Measurements from ENCODE around the gene CABCOCO1.
"Not testable (repeated sequence)": the region's sequence is repeated elsewhere in the genome, so short reads cannot be mapped to it uniquely, and the experiment has no call there.

CABCOCO1 gene

GRCh38 chr10:61643316-61643751, 19.4 kb upstream of the CABCOCO1 start:
- no peak for DNase-seq

GRCh38 chr10:61653699-61654098, 9.0 kb upstream of the CABCOCO1 start:
- DNase-seq: no peak

GRCh38 chr10:61655335-61655851, 7.3 kb upstream of the CABCOCO1 start:
- no peak for DNase-seq

GRCh38 chr10:61663466-61663865, 737 bp downstream of the CABCOCO1 start:
- DNase-seq: no peak

GRCh38 chr10:61664985-61665384, 2.3 kb downstream of the CABCOCO1 start:
- DNase-seq: no peak

GRCh38 chr10:61669161-61669725, 6.5 kb downstream of the CABCOCO1 start:
- DNase-seq: no peak

GRCh38 chr10:61669849-61670248, 7.1 kb downstream of the CABCOCO1 start:
- no peak for DNase-seq

GRCh38 chr10:61673360-61673759, 10.6 kb downstream of the CABCOCO1 start:
- no peak for DNase-seq

GRCh38 chr10:61682323-61682722, 19.6 kb downstream of the CABCOCO1 start:
- DNase-seq: no peak

- no peak for DNase-seq
Measured at GRCh38 chr10:61683319-61683718, 20.6 kb downstream of the CABCOCO1 start.

- DNase-seq: no peak
Measured at GRCh38 chr10:61684894-61685507, 22.3 kb downstream of the CABCOCO1 start.

- DNase-seq: no peak
Measured at GRCh38 chr10:61688551-61689308, 26.0 kb downstream of the CABCOCO1 start.

GRCh38 chr10:61691667-61692066, 28.9 kb downstream of the CABCOCO1 start:
- not testable (repeated sequence) for DNase-seq

GRCh38 chr10:61692447-61693010, 29.8 kb downstream of the CABCOCO1 start:
- DNase-seq: no peak

- no peak for DNase-seq
Measured at GRCh38 chr10:61698968-61699655, 36.4 kb downstream of the CABCOCO1 start.

- no peak for DNase-seq
Measured at GRCh38 chr10:61701055-61701705, 38.5 kb downstream of the CABCOCO1 start.

- DNase-seq: no peak
Measured at GRCh38 chr10:61701706-61702105, 39.0 kb downstream of the CABCOCO1 start.

GRCh38 chr10:61702584-61702983, 39.9 kb downstream of the CABCOCO1 start:
- no peak for DNase-seq

- DNase-seq: no peak
Measured at GRCh38 chr10:61705022-61705613, 42.4 kb downstream of the CABCOCO1 start.

- DNase-seq: no peak
Measured at GRCh38 chr10:61708846-61709245, 46.1 kb downstream of the CABCOCO1 start.

GRCh38 chr10:61712105-61712504, 49.4 kb downstream of the CABCOCO1 start:
- not testable (repeated sequence) for DNase-seq

- DNase-seq: not testable (repeated sequence)
Measured at GRCh38 chr10:61719475-61719874, 56.7 kb downstream of the CABCOCO1 start.

All from activated CD4-positive, CD25-positive, alpha-beta regulatory T cell treated with anti-CD3 and anti-CD28 coated beads, Interleukin-2, amount 50 U/mL, for 72 hours (primary cell).